Measurements from ENCODE around the gene MZT1. TPM values are rescaled to one million over a fixed set of nuclear protein-coding genes. Genes with fewer than 3 reads are reported as not detected.

The MZT1 gene
- total and polyA plus RNA-seq, 8 donors: 1.8 to 6.5 (median 3.8) TPM

DNA sequence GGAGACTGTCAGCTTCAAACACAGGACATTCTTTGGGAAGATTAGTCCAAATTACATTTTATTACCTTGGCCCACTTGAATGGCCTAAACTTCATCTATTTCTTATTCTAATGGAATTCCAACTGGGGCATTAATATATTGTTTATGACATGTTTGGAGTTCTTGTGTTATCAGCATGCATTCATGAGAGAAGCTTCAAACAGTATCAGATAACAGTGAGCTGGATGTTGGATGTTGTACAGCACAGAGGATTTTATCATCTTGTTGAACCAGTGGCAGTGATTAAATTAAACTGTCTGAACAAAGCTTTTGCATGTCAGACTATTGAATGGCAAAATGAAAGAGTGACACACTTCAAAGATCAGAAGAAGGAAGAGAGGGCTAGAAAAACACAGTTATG lies 50.0 kb downstream of the MZT1 start:
- no peak for FAIRE-seq
- H3K9me3 ChIP-seq: no peaks in the 10 kb centered on the region
- no peak for DNase-seq

DNA sequence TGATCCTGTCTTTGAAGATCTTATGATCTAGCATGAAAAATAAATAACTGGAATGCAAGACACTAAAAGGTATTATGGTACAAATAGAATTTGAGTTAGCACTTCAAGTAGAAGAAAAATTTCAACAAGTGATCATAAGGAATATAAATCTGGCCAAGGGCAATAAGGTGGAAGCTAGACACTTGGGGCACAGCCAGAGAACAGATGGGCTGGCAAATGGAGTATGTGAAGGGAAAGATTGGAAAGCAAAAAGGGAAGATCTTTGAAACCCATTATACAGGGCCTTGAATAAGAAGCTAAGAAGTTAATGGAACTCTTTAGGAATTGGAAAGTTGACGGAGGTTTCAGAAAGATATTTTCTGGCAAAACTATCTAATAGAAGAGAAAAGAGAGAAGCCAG lies 61.0 kb downstream of the MZT1 start:
- ATAC-seq: no peak
- FAIRE-seq: no peak
- Histone ChIP-seq H3K27ac (no peak overlapping the region), H3K4me3 (no peak overlapping the region), H3K4me1 (no peaks in the 10 kb centered on the region), H3K36me3 (no peaks in the 10 kb centered on the region), H3K9me3 (no peaks in the 10 kb centered on the region), H3K27me3 (no peaks in the 10 kb centered on the region)
- 76 to 87% methylated on average over 1 of the region's 1 CpG for WGBS, 2 donors
- intact Hi-C loops (cut with DNase I): no loop called here
- no peak for DNase-seq
- TF ChIP-seq, protein P1, sequence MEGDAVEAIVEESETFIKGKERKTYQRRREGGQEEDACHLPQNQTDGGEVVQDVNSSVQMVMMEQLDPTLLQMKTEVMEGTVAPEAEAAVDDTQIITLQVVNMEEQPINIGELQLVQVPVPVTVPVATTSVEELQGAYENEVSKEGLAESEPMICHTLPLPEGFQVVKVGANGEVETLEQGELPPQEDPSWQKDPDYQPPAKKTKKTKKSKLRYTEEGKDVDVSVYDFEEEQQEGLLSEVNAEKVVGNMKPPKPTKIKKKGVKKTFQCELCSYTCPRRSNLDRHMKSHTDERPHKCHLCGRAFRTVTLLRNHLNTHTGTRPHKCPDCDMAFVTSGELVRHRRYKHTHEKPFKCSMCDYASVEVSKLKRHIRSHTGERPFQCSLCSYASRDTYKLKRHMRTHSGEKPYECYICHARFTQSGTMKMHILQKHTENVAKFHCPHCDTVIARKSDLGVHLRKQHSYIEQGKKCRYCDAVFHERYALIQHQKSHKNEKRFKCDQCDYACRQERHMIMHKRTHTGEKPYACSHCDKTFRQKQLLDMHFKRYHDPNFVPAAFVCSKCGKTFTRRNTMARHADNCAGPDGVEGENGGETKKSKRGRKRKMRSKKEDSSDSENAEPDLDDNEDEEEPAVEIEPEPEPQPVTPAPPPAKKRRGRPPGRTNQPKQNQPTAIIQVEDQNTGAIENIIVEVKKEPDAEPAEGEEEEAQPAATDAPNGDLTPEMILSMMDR (IDR thresholded peaks at IDR 0.05): no peak

More for the DNA sequence above, 50.0 kb downstream of the MZT1 start:
- Histone ChIP-seq H3K36me3 (no peaks in the 10 kb centered on the region), H3K4me1 (no peaks in the 10 kb centered on the region), H3K27ac (no peak overlapping the region), H3K27me3 (no peaks in the 10 kb centered on the region), H3K4me3 (no peak overlapping the region)
- ATAC-seq: no peak
- TF ChIP-seq, protein P1 (IDR thresholded peaks at IDR 0.05): no peak
- intact Hi-C loops (cut with DNase I): no loop called here

- Histone ChIP-seq H3K27ac (no peak overlapping the region), H3K4me1 (no peaks in the 10 kb centered on the region), H3K27me3 (peaks cover 0 to 7% (median 0%) of the 10 kb centered on the region in 4 donors), H3K4me3 (no peak overlapping the region), H3K9me3 (no peaks in the 10 kb centered on the region), H3K36me3 (no peaks in the 10 kb centered on the region)
- ATAC-seq (no peak), FAIRE-seq (no peak), DNase-seq (no peak)
- TF ChIP-seq, protein P1 (IDR thresholded peaks at IDR 0.05): no peak
- intact Hi-C loops (cut with DNase I): no loop called here
Observed at GRCh38 chr13:72662548-72662947, 64.9 kb downstream of the MZT1 start.

Other genes starting within 250 kb of the MZT1 start
- 1 to 10 TPM in 4 of 6 donors, under 1 TPM in 2; 0.51 to 1.9 (median 1.2) TPM for gene BORA, start 294 bp upstream of the MZT1 start, total RNA-seq
- 1 to 10 TPM in 1 of 2 donors, under 1 TPM in 1; 0.84 to 1.2 TPM for gene BORA, start 294 bp upstream of the MZT1 start, polyA plus RNA-seq
- 10 to 100 TPM in 4 of 6 donors, 1 to 10 TPM in 2; 6.4 to 14.2 (median 11.3) TPM for gene DIS3, start 54.3 kb upstream of the MZT1 start, total RNA-seq
- 1 to 10 TPM; 3.2 to 5.7 TPM for gene DIS3, start 54.3 kb upstream of the MZT1 start, polyA plus RNA-seq
- 10 to 100 TPM in 1 of 6 donors, 1 to 10 TPM in 5; 6.1 to 11.4 (median 8.9) TPM for gene PIBF1, start 54.5 kb upstream of the MZT1 start, total RNA-seq
- gene PIBF1, start 54.5 kb upstream of the MZT1 start, polyA plus RNA-seq: 10 to 100 TPM in 1 of 2 donors, 1 to 10 TPM in 1; 8.3 to 13.5 TPM